Eye (tissue), 1 donor: ENCODE data around the gene COL23A1.

ENCODE experiments used
- DNase-seq: peaks from one replicate; pipeline ENCODE4 v3.0.0-alpha.2; 2015

COL23A1 gene

DNA sequence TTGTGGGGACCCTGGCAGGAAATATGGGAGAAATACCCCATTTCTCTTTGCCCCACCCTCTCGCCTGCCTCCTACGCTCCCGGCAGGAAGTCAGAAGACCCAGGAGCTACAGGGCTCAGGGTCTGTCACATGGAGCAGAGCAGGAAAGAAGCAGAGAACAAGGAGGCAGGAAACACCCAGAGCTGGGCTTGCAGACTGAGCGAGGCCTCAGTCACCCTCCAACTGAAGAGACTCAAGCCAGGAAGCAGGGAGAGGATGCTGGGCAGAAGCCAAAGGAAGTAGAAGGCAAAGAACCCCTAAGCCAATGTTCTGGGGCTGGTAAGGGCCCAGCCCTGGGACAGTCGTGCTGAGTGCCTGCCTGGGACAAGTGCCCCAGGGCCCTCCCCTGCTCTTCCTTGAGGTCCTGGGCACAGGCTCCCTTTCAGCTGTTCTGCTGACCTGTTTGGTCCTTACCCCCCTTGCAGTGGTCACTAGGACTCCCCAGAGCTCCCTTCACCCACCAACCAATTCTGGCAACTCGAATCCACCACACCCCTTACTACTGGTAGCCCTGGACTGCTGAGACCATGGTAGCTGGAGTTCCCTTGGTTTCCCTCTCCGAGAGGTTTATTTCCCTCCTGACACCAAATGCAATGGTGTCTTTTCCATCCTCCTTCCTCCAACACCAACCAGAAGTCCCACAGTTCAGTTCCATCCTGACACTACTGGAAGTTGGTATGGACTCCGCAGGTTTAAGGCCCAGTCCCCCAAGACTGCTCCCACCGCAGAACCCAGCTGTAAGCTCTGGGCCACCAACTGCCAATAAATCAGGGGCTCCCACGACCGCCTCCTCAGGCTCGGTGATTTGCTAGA lies 157.5 kb downstream of the COL23A1 start:
- DNase-seq = no peak

GRCh38 chr5:178431782-178432165 lies 158.4 kb downstream of the COL23A1 start:
- DNase-seq = no peak

GRCh38 chr5:178431063-178431781 lies 159.0 kb downstream of the COL23A1 start:
- no peak for DNase-seq

- no peak for DNase-seq
Measured at GRCh38 chr5:178430186-178431062, 159.8 kb downstream of the COL23A1 start.

- no peak for DNase-seq
Measured at GRCh38 chr5:178429491-178430185, 160.6 kb downstream of the COL23A1 start.

- DNase-seq = no peak
Measured at GRCh38 chr5:178429156-178429468, 161.1 kb downstream of the COL23A1 start.

DNA sequence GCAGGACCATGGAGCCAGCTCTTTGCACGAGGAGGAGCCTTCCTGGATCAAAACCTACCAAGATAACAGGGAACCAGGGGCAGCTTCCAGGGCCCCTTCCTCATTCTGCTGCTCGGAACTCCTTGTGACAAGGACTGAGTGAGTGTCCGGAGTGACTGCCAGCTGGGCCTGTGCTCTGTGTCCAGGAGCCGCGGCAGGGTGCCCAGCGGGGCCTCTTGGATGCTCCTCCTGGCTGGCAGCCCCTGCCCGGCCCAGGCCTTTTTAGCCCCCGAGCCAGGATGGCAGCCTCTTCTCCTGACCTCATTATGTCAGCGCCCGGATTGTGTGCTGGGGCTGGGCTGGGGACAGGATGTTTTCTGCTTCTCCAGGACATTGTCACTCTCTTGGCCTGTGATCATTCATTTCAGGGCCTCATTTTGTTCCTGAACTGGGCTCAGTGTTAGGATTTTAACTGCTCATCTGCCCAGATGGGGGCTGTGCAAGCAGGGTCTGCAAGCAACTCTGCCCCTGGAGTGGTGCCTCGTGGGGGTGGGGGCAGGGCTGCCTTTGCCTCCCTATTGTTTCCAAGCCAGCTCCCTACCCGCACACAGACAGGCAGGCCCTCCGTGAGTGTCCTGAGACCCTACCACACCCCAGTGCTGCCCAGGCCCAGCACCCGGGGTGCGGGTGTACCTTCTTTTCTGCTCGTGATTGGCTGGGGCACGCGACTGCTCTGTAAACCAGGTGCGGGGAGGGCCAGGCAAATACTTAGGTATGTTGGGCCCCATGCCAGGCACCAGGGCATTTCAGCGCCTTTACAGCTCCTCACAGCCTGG lies 161.6 kb downstream of the COL23A1 start:
- DNase-seq = peak; percentile 83

- peak; percentile 30 for DNase-seq
Measured at GRCh38 chr5:178427576-178428197, 162.5 kb downstream of the COL23A1 start.

GRCh38 chr5:178426326-178427130 lies 163.7 kb downstream of the COL23A1 start:
- no peak for DNase-seq

GRCh38 chr5:178425621-178426068 lies 164.5 kb downstream of the COL23A1 start:
- DNase-seq = no peak

DNA sequence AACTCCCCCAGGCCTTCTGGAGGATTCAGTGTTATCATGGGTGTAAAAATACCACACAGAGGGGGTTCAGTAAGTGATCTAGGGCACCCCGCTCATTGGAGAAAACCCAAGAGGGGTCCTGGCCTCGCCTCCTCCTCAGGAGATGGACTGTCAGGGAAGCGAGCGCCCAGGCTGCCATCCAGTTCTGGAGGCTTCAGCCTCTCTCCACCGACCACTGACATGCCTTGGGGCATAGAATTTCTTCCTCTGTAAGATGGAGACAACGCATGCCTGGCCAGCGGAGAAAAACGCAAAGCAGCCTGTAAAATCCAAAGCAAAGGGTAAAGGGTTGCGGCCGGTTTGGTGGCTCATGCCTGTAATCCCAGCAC lies 165.4 kb downstream of the COL23A1 start:
- DNase-seq = no peak

DNA sequence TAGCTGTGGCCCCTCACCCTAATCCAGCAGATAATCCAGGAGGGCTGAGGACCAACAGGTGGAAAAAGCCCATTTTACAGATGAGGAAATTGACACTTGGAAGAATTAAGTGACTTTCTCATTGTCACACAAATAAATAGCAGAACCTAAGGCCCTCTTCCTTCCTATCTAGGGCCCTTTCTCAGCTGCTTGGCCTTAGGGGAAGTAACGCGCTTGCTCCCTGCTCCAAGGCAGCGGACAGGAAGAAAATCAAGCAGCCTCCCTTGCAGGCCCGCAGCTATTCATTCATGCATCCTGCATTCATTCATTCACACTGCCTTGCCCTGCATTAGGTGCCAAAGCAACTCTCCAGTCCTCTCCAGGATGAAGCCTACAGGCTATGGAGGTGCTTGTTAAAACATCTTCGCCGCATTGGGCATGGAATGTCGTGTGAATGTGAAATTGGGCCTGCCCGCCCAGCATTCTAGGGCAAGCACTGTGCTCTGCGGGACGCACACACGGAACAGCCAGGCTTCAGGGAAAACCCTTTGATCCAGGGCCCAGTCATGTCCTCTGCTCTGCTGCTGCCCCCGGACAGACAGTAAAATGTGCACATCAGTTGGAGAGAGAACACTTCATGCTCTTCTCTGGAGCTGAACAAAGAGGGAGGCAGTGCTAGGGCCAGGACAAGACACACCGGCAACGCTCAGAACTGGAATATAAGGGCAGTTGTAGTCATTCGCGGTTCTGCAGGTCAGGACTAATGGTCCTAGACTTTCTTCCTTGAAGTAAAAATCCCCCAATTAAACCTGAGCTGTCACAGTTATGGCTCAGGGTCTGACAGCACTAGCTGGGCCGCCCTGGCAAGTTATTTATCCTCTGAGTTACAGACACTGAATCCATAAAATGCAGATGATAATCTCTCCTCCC lies 166.0 kb downstream of the COL23A1 start:
- peak; percentile 78 for DNase-seq

DNA sequence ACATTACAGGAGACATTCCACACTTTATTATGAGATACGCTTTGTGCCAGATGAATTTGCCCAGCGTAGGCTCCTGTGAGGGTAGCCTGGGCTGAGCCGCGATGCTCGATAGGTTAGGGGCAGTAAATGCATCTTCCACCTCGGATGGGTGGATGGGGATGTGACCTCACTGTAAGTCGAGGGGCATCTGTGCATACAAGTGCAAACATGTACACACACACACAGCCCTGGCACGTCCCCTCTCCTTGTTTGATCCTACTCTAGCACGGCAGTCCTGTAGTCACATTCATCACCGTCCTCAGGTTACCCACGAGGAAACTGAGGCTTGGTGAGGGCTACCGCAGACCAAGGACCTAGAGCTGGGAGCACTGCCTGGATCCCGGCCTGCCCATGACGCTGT lies 166.8 kb downstream of the COL23A1 start:
- DNase-seq = no peak

DNA sequence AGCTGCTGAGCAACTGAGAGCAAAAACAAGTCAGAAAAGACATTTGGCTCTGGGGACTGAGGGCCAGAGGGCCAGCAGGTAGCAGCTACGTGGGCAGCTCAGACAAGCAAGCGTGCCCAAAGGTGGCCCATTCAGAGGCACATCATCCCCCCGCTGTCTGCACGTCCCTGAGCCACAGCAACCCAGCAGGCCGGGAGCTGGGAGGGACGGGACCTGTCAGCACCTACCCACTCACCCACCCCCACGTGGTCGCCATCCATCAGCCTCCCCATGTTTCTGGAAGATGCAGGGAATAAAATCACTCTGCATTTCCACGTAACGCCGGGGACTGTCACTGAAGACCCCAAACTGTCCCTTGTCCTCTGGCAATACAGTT lies 167.8 kb downstream of the COL23A1 start:
- DNase-seq = no peak

- no peak for DNase-seq
Measured at GRCh38 chr5:178421699-178422399, 168.3 kb downstream of the COL23A1 start.

DNA sequence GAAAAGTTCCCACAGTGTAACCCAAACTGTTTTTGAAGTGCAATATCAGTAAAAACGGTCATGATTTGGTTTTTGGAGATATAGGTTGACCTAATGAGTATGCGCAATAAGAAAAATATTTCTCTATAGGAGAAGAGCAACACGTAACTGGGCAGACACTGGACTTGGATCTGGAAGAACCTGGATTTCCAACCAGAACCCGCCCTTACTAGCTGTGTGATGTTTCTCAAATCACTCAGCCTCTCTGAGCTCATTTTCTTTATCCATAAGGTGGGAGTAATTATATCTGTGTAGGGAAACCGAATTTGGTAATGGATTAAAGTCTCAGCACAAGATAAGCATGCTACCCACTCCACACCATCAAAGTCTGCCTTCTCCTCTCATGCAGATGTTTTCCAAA lies 169.1 kb downstream of the COL23A1 start:
- DNase-seq = peak; percentile 23

- peak; percentile 82 for DNase-seq
Measured at GRCh38 chr5:178420354-178420781, 169.8 kb downstream of the COL23A1 start.

DNA sequence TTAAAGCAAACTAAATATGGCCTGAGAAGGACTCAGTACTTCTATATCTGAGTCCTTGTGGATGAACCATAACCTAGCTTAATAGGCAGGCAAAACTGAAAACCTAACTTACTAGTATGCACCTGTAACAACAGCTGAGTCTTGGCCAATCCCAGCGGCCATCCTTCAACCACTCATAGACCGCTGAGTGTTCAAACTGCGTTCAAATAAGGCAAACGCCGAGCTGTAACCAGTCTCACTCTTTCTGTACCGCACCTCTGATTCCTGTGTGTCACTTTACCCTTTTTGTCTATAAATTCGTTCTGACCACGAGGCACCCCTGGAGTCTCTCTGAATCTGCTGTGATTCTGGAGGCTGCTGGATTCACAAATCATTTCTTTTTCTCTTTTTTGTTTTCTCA lies 170.5 kb downstream of the COL23A1 start:
- DNase-seq = peak; percentile 23

- DNase-seq = no peak
Measured at GRCh38 chr5:178419196-178419595, 171.0 kb downstream of the COL23A1 start.
